HG03103 (cell line): Measurements from ENCODE around the gene AMELY.
"Not testable (repeated sequence)": the region's sequence is repeated elsewhere in the genome, so short reads cannot be mapped to it uniquely, and the experiment has no call there.

ENCODE experiments used
- ATAC-seq: cut with Tn5 transposase; IDR thresholded peaks from one replicate; pipeline ENCODE4 v1.9.1; 2021; ENCODE audit warnings: low read depth; ENCODE audit not compliant: unreplicated experiment

The AMELY gene

GRCh38 chrY:6911253-6911881, at the start of gene AMELY:
Gene AMELY (minus strand): TSS chrY:6911752. CDS start chrY:6872608, 39,144 bp downstream.
- no peak for ATAC-seq

DNA sequence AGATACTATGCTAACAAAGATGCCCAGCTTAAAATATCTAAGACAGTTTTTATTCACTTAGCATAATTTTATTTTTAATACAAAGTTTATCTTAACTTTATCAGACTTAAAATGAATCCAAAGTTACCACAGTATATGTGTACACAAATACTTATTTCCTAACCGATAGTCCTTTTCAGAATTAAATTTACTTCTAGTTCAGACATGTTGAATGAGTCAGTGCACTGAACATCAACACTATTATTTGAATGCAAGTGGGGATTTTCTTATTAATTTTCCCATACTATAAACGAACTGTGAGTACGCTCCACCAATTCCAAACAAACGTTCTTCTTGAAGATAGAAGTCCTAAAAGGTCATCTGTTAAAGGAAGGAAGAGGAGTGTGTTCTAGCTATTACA, 38.4 kb upstream of the AMELY start:
- no peak for ATAC-seq

GRCh38 chrY:6948378-6948777, 36.8 kb upstream of the AMELY start:
- ATAC-seq = no peak

- no peak for ATAC-seq
These were observed 36.1 kb upstream of the AMELY start for GRCh38 chrY:6947695-6948094.

- ATAC-seq = no peak
These were observed 23.9 kb upstream of the AMELY start for GRCh38 chrY:6935497-6935896.

- ATAC-seq = no peak
These were observed 20.3 kb upstream of the AMELY start for GRCh38 chrY:6931779-6932396.

GRCh38 chrY:6929237-6929636, 17.7 kb upstream of the AMELY start:
- ATAC-seq = no peak

DNA sequence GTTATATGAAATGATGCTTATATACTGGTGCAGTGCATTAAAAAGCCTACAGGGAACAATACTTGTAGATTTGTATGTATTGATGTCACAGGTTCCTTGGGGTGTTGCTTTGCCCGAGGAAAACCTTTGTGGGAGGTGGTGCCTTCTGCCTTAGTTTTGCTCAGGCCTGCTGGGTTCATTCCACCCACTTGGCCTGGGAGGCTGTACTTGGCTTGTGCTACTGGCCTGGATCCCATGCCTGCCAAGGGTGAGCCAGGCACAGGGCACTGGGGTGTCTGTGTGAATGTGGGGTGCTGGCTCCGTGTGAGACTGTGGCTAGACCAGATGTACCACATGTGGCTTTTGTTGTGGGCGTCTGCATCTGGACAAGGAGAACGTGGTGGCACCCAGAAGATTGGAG, 16.7 kb upstream of the AMELY start:
- ATAC-seq = no peak

GRCh38 chrY:6921061-6921460, 9.5 kb upstream of the AMELY start:
- ATAC-seq = no peak

DNA sequence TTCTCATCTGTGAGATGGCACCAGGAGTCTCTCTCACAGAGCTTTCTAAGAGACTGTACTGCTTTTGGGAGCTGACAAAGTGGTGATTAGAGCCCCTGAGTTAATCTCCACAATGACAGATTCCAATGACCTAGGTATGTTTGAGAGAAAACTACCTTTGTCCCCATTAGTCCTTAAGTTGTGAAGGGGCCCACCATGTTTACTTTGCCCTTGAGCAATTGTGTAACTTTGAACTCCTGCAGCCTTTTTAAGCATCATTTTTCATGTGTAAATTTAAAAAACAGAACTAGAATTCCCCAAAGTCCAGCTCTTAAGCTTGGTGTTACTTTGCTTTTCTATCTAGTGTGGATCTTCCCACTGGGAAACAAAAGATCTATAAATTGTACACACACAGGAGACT, 1.8 kb upstream of the AMELY start:
- no peak for ATAC-seq

GRCh38 chrY:6910372-6911252, 940 bp downstream of the AMELY start, which contains the start of gene TBL1Y:
Gene TBL1Y (plus strand): TSS chrY:6910697. CDS start chrY:7025085, 114,388 bp downstream.
- ATAC-seq = no peak

- ATAC-seq = no peak
These were observed 1.7 kb downstream of the AMELY start for GRCh38 chrY:6909856-6910255.

- ATAC-seq = no peak
These were observed 2.4 kb downstream of the AMELY start for GRCh38 chrY:6909118-6909521.

DNA sequence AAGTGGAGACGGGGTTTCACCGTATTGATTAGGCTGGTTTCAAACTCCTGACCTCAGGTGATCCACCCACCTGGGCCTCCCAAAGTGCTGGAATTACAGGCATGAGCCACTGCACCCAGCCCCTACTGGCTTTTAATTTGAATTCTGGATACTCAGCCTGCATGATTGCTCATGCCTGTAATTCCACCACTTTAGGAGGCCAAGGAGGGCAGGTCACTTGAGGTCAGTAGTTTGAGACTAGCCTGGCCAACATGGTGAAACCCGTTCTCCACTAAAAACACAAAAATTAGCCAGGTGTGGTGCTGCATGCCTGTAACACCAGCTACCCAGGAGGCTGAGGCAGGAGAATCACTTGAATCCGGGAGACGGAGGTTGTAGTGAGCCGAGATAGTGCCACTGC, 3.5 kb downstream of the AMELY start:
- not testable (repeated sequence) for ATAC-seq

DNA sequence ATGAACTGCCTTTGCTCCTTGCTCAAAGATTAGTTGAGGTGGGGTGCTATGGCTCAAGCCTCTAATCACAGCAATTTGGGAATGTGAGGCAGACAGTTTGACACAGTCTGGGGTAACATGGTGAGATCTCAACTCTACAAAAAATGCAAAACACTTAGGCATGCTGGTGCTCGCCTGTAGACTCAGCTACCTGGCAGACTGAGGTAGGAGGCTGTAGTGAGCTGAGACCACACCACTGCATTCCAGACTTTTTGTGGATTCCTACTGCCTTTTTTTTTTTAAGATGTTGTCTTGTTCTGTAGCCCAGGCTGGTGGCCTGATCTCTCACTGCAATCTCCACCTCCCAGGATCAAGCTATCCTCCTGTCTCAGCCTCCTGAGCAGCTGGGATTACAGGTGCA, 4.0 kb downstream of the AMELY start:
- no peak for ATAC-seq

DNA sequence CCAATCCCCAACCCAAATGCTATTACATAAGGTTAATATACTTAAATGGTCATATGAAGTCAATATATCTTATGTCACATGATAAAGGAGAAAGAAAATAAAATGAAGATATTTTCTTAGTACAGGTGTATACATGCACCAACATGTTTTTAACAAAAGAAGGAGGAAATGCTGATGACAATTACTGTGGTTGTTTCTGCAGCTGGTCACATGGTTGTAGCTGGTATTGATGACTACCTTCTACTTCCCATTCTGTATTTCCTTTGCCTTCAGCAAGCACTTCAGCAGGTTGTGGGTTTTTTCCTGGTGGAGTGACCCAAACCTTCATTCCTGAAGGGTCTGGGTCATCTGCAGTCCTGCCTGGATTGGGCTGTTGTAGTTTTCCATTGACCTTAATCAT, 9.4 kb downstream of the AMELY start:
- ATAC-seq = not testable (repeated sequence)

- ATAC-seq = no peak
These were observed 16.3 kb downstream of the AMELY start for GRCh38 chrY:6895236-6895635.

DNA sequence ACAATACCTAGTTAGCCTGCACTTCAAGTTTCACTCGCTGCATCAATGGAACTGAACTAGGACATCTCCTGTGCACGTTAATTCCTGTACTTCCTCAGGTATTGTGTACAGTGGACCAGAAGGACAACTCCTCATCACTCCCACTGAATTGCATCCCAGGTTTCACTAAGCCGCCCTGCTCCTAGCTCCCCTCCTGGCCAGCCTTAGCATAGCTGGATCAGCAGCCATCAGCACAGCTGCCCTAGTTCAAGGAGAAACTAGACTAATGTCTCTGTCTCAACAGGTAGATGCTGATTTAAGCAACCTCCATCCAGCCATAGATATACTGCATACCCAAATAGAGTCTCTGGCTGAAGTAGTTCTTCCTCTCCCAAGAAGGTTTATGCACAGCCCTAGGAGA, 17.1 kb downstream of the AMELY start:
- ATAC-seq = no peak

- no peak for ATAC-seq
These were observed 62.2 kb downstream of the AMELY start for GRCh38 chrY:6849384-6849783.

- ATAC-seq = not testable (repeated sequence)
These were observed 68.9 kb downstream of the AMELY start for GRCh38 chrY:6842650-6843049.
